Chondrocyte (in vitro differentiated cells): Measurements from ENCODE around the gene GNPDA1. TPM values are rescaled to one million over a fixed set of nuclear protein-coding genes. Genes with fewer than 3 reads are reported as not detected.

Source experiments
- DNase-seq: peaks from one replicate; pipeline ENCODE4 v3.0.0; 2021; ENCODE audit warnings: mixed read lengths, low spot score
- H3K27ac Mint-ChIP-seq: one replicate; pipeline ENCODE4 v1.8.0; 2021; ENCODE audit warnings: mild to moderate bottlenecking, moderate library complexity, mixed read lengths; ENCODE audit not compliant: unreplicated experiment
- H3K27me3 Mint-ChIP-seq: 2 replicates; pipeline ENCODE4 v1.8.0; 2021; ENCODE audit warnings: low read depth, mixed read lengths
- H3K36me3 Mint-ChIP-seq: 2 replicates; pipeline ENCODE4 v1.8.0; 2021; ENCODE audit warnings: low read depth, mixed read lengths
- H3K4me1 Mint-ChIP-seq: 2 replicates; pipeline ENCODE4 v1.8.0; 2021; ENCODE audit warnings: low read depth, mild to moderate bottlenecking, mixed read lengths
- H3K4me3 Mint-ChIP-seq: one replicate; pipeline ENCODE4 v1.8.0; 2021; ENCODE audit warnings: mild to moderate bottlenecking, moderate library complexity, mixed read lengths; ENCODE audit not compliant: unreplicated experiment
- H3K9me3 Mint-ChIP-seq: 2 replicates; pipeline ENCODE4 v1.8.0; 2021; ENCODE audit warnings: low read depth, mixed read lengths
- CTCF ChIP-seq: fragments of 200-600 bp; sonication (generic); IDR thresholded peaks from 2 replicates; pipeline ENCODE4 v1.5.0; 2021; ENCODE audit warnings: antibody characterized with exemption, mild to moderate bottlenecking, moderate library complexity
- total RNA-seq: library from RNA; stranded (reverse); gene quantifications from 3 replicates; pipeline ENCODE4 v1.2.1, GENCODE V29; 2021

GNPDA1 gene
- total RNA-seq, 1 donor from 2014 or later, result 34.5 TPM

- H3K27me3 Mint-ChIP-seq, result peaks cover 1% of the 10 kb centered on the region
- H3K27ac Mint-ChIP-seq, result no peak overlapping the region
- no peak for DNase-seq
- no peak overlapping the region for H3K4me3 Mint-ChIP-seq
- TF ChIP-seq CTCF, result no peak
- no peaks in the 10 kb centered on the region for H3K9me3 Mint-ChIP-seq
- H3K36me3 Mint-ChIP-seq, result no peaks in the 10 kb centered on the region
- H3K4me1 Mint-ChIP-seq, result no peaks in the 10 kb centered on the region
Measured at GRCh38 chr5:142032150-142032549, 19.3 kb upstream of the GNPDA1 start.

GRCh38 chr5:142025637-142026036 lies 12.8 kb upstream of the GNPDA1 start:
- H3K9me3 Mint-ChIP-seq, result no peaks in the 10 kb centered on the region
- peaks cover 13% of the 10 kb centered on the region for H3K4me1 Mint-ChIP-seq
- TF ChIP-seq CTCF, result no peak
- peak overlapping the region; percentile 99 for H3K27ac Mint-ChIP-seq
- peak overlapping the region; percentile 85 for H3K4me3 Mint-ChIP-seq
- peaks cover 2% of the 10 kb centered on the region for H3K27me3 Mint-ChIP-seq
- peaks cover 1% of the 10 kb centered on the region for H3K36me3 Mint-ChIP-seq
- DNase-seq, result no peak

- Mint-ChIP-seq H3K36me3 (peaks cover 3% of the 10 kb centered on the region), H3K27ac (peak overlapping the region; percentile 99), H3K4me1 (peaks cover 13% of the 10 kb centered on the region), H3K4me3 (peak overlapping the region; percentile 85), H3K9me3 (peaks cover 4% of the 10 kb centered on the region), H3K27me3 (peaks cover 2% of the 10 kb centered on the region)
- peak; percentile 96 for DNase-seq
- no peak for TF ChIP-seq CTCF
Measured at GRCh38 chr5:142024771-142025304, 12.0 kb upstream of the GNPDA1 start.

- Mint-ChIP-seq H3K36me3 (peaks cover 3% of the 10 kb centered on the region), H3K4me3 (no peak overlapping the region), H3K27me3 (peaks cover 2% of the 10 kb centered on the region), H3K9me3 (peaks cover 4% of the 10 kb centered on the region), H3K4me1 (peaks cover 13% of the 10 kb centered on the region), H3K27ac (no peak overlapping the region)
- DNase-seq, result no peak
- no peak for TF ChIP-seq CTCF
Measured at GRCh38 chr5:142023836-142024235, 11.0 kb upstream of the GNPDA1 start.

GRCh38 chr5:142020122-142020659 lies 7.4 kb upstream of the GNPDA1 start:
- peaks cover 2% of the 10 kb centered on the region for H3K27me3 Mint-ChIP-seq
- peaks cover 4% of the 10 kb centered on the region for H3K9me3 Mint-ChIP-seq
- TF ChIP-seq CTCF, result no peak
- H3K4me1 Mint-ChIP-seq, result peaks cover 21% of the 10 kb centered on the region
- H3K4me3 Mint-ChIP-seq, result no peak overlapping the region
- no peak overlapping the region for H3K27ac Mint-ChIP-seq
- no peak for DNase-seq
- peaks cover 3% of the 10 kb centered on the region for H3K36me3 Mint-ChIP-seq
